GM19438 (cell line): ENCODE results near the gene GUCY2D.
"Not testable (repeated sequence)": the region's sequence is repeated elsewhere in the genome, so short reads cannot be mapped to it uniquely, and the experiment has no call there.

ENCODE experiments used
- ATAC-seq: cut with Tn5 transposase; IDR thresholded peaks from one replicate; pipeline ENCODE4 v1.9.1; 2021; ENCODE audit warnings: low read depth; ENCODE audit not compliant: unreplicated experiment

GUCY2D gene

GRCh38 chr17:8015236-8015956, 13.0 kb downstream of the GUCY2D start:
- ATAC-seq: no peak

GRCh38 chr17:8015957-8016631, 13.7 kb downstream of the GUCY2D start:
- ATAC-seq: no peak

- ATAC-seq: no peak
Observed at GRCh38 chr17:8016632-8017424, 14.4 kb downstream of the GUCY2D start.

GRCh38 chr17:8018436-8018835, 16.0 kb downstream of the GUCY2D start:
- no peak for ATAC-seq

GRCh38 chr17:8019166-8019565, 16.8 kb downstream of the GUCY2D start:
- ATAC-seq: no peak

GRCh38 chr17:8019665-8020650, 17.5 kb downstream of the GUCY2D start:
- ATAC-seq: no peak

- ATAC-seq: no peak
Observed at GRCh38 chr17:8020776-8021564, 18.6 kb downstream of the GUCY2D start.

- no peak for ATAC-seq
Observed at GRCh38 chr17:8021565-8022359, 19.3 kb downstream of the GUCY2D start.

- no peak for ATAC-seq
Observed at GRCh38 chr17:8022360-8023003, 20.1 kb downstream of the GUCY2D start.

- ATAC-seq: not testable (repeated sequence)
Observed at GRCh38 chr17:8024161-8024560, 21.7 kb downstream of the GUCY2D start.

GRCh38 chr17:8025176-8025911, 22.9 kb downstream of the GUCY2D start:
- no peak for ATAC-seq

GRCh38 chr17:8029121-8029520, 26.7 kb downstream of the GUCY2D start:
- ATAC-seq: no peak

- ATAC-seq: no peak
Observed at GRCh38 chr17:8031261-8031661, 28.8 kb downstream of the GUCY2D start.

GRCh38 chr17:8031950-8032349, 29.5 kb downstream of the GUCY2D start:
- no peak for ATAC-seq

GRCh38 chr17:8032442-8032841, 30.0 kb downstream of the GUCY2D start:
- no peak for ATAC-seq

- no peak for ATAC-seq
Observed at GRCh38 chr17:8038954-8039610, 36.7 kb downstream of the GUCY2D start, which contains the start of gene ALOX15B. TSS of gene ALOX15B (plus strand) at chr17:8039059. CDS start at chr17:8039156, 97 bp downstream.

GRCh38 chr17:8039611-8040168, 37.3 kb downstream of the GUCY2D start:
- no peak for ATAC-seq
